WTC11 (cell line): ENCODE measurements around the gene HOXA10. TPM values are rescaled to one million over a fixed set of nuclear protein-coding genes. Genes with fewer than 3 reads are reported as not detected.

Experiments used
- ATF1 ChIP-seq: sonication (generic); formaldehyde crosslinking; IDR thresholded peaks from 2 replicates; pipeline ENCODE4 v1.8.1; 2023; ENCODE audit warnings: mild to moderate bottlenecking, moderate library complexity, missing genetic modification reagents
- JUN ChIP-seq: sonication (generic); formaldehyde crosslinking; IDR thresholded peaks from 2 replicates; pipeline ENCODE4 v1.8.0; 2023; ENCODE audit warnings: mild to moderate bottlenecking, missing genetic modification reagents
- NFE2L1 ChIP-seq: sonication (generic); formaldehyde crosslinking; IDR thresholded peaks from 2 replicates; pipeline ENCODE4 v1.8.1; 2023; ENCODE audit warnings: missing genetic modification reagents
- OVOL2 ChIP-seq: fragments of 250-450 bp; sonication (Bioruptor Pico); IDR thresholded peaks from 2 replicates; pipeline ENCODE4 v1.9.0; 2021; ENCODE audit warnings: mild to moderate bottlenecking, borderline replicate concordance
- SOX15 ChIP-seq: fragments of 250-450 bp; sonication (Bioruptor Pico); IDR thresholded peaks from 2 replicates; pipeline ENCODE4 v1.9.0; 2021; ENCODE audit warnings: mild to moderate bottlenecking
- TEAD1 ChIP-seq: sonication (generic); formaldehyde crosslinking; IDR thresholded peaks from 2 replicates; pipeline ENCODE4 v1.8.0; 2022; ENCODE audit warnings: mild to moderate bottlenecking, missing genetic modification reagents
- TP53 ChIP-seq: sonication (generic); formaldehyde crosslinking; IDR thresholded peaks from 2 replicates; pipeline ENCODE4 v1.8.1; 2023; ENCODE audit warnings: mild to moderate bottlenecking, missing genetic modification reagents
- ZNF232 ChIP-seq: sonication (generic); formaldehyde crosslinking; IDR thresholded peaks from 2 replicates; pipeline ENCODE4 v1.8.0; 2022; ENCODE audit warnings: mild to moderate bottlenecking, missing genetic modification reagents
- ZNF317 ChIP-seq: sonication (generic); formaldehyde crosslinking; IDR thresholded peaks from 2 replicates; pipeline ENCODE4 v1.8.1; 2023; ENCODE audit warnings: low read depth, mild to moderate bottlenecking, moderate library complexity, missing genetic modification reagents, borderline replicate concordance
- total RNA-seq: library from RNA; stranded (reverse); gene quantifications from 3 replicates; pipeline ENCODE4 v1.2.3, GENCODE V29; 2021
- TF ChIP-seq, protein P1 (sequence below): sonication (generic); formaldehyde crosslinking; conservative IDR thresholded peaks from 2 replicates; pipeline ENCODE4 v1.8.1; 2023; ENCODE audit warnings: mild to moderate bottlenecking, low read depth, missing genetic modification reagents, moderate library complexity
- TF ChIP-seq, protein P2 (sequence below): sonication (generic); formaldehyde crosslinking; IDR thresholded peaks from 2 replicates; pipeline ENCODE4 v1.8.1; 2023; ENCODE audit warnings: mild to moderate bottlenecking, moderate library complexity, missing genetic modification reagents
- TF ChIP-seq, protein P3 (sequence below): fragments of 250-450 bp; sonication (Bioruptor Pico); IDR thresholded peaks from 2 replicates; pipeline ENCODE4 v1.9.0; 2021; ENCODE audit warnings: mild to moderate bottlenecking, borderline replicate concordance
- TF ChIP-seq, protein P4 (sequence below): sonication (generic); formaldehyde crosslinking; IDR thresholded peaks from 2 replicates; pipeline ENCODE4 v1.8.1; 2023; ENCODE audit warnings: mild to moderate bottlenecking, missing genetic modification reagents
- TF ChIP-seq, protein P5 (sequence below): sonication (generic); formaldehyde crosslinking; IDR thresholded peaks from 2 replicates; pipeline ENCODE4 v1.8.1; 2023; ENCODE audit warnings: mild to moderate bottlenecking, missing genetic modification reagents, moderate library complexity

The HOXA10 gene
- total RNA-seq, 1 experiment from 2014 or later: 0.07 TPM

DNA sequence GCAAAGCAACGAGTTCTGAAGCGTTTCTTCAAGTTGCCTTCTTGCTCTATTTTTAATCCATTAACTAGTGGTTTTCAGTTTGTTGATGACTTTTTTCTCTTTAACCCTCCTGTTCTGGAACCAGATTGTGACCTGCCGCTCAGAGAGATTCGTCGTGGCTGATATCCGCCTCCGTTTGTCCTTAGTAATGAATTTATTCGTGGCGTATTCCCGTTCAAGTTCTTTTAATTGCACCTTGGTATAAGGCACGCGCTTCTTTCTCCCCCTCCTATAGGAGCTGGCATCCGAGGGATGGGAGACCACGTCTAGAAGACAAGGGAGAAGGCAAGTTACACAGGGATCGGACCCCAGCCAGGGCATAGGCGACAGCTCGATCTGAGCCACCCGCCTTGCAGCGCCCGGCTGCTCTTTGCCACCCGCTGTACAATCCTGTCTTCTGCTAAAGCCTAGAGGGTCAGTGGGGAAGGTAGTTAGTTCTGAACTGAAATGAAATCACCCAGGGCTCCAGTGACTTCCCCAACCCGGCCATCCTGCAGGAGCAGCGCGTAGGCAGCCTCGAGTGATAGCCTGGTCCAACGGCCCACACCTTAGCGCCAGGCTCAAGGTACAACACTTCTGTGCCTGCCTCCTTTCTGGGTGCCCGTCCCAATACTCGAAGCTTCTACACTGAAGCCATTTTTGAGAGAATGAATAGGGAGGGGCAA is 24.2 kb upstream of the HOXA10 start (continued):
- TF ChIP-seq OVOL2 (CRISPR knock-in tag): no peak
- TF ChIP-seq ZNF317 (CRISPR knock-in tag): no peak
- TF ChIP-seq, protein P1, sequence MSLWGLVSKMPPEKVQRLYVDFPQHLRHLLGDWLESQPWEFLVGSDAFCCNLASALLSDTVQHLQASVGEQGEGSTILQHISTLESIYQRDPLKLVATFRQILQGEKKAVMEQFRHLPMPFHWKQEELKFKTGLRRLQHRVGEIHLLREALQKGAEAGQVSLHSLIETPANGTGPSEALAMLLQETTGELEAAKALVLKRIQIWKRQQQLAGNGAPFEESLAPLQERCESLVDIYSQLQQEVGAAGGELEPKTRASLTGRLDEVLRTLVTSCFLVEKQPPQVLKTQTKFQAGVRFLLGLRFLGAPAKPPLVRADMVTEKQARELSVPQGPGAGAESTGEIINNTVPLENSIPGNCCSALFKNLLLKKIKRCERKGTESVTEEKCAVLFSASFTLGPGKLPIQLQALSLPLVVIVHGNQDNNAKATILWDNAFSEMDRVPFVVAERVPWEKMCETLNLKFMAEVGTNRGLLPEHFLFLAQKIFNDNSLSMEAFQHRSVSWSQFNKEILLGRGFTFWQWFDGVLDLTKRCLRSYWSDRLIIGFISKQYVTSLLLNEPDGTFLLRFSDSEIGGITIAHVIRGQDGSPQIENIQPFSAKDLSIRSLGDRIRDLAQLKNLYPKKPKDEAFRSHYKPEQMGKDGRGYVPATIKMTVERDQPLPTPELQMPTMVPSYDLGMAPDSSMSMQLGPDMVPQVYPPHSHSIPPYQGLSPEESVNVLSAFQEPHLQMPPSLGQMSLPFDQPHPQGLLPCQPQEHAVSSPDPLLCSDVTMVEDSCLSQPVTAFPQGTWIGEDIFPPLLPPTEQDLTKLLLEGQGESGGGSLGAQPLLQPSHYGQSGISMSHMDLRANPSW (CRISPR knock-in tag): no peak
- TF ChIP-seq, protein P2, sequence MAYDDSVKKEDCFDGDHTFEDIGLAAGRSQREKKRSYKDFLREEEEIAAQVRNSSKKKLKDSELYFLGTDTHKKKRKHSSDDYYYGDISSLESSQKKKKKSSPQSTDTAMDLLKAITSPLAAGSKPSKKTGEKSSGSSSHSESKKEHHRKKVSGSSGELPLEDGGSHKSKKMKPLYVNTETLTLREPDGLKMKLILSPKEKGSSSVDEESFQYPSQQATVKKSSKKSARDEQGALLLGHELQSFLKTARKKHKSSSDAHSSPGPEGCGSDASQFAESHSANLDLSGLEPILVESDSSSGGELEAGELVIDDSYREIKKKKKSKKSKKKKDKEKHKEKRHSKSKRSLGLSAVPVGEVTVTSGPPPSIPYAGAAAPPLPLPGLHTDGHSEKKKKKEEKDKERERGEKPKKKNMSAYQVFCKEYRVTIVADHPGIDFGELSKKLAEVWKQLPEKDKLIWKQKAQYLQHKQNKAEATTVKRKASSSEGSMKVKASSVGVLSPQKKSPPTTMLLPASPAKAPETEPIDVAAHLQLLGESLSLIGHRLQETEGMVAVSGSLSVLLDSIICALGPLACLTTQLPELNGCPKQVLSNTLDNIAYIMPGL: no peak
- TF ChIP-seq, protein P3, sequence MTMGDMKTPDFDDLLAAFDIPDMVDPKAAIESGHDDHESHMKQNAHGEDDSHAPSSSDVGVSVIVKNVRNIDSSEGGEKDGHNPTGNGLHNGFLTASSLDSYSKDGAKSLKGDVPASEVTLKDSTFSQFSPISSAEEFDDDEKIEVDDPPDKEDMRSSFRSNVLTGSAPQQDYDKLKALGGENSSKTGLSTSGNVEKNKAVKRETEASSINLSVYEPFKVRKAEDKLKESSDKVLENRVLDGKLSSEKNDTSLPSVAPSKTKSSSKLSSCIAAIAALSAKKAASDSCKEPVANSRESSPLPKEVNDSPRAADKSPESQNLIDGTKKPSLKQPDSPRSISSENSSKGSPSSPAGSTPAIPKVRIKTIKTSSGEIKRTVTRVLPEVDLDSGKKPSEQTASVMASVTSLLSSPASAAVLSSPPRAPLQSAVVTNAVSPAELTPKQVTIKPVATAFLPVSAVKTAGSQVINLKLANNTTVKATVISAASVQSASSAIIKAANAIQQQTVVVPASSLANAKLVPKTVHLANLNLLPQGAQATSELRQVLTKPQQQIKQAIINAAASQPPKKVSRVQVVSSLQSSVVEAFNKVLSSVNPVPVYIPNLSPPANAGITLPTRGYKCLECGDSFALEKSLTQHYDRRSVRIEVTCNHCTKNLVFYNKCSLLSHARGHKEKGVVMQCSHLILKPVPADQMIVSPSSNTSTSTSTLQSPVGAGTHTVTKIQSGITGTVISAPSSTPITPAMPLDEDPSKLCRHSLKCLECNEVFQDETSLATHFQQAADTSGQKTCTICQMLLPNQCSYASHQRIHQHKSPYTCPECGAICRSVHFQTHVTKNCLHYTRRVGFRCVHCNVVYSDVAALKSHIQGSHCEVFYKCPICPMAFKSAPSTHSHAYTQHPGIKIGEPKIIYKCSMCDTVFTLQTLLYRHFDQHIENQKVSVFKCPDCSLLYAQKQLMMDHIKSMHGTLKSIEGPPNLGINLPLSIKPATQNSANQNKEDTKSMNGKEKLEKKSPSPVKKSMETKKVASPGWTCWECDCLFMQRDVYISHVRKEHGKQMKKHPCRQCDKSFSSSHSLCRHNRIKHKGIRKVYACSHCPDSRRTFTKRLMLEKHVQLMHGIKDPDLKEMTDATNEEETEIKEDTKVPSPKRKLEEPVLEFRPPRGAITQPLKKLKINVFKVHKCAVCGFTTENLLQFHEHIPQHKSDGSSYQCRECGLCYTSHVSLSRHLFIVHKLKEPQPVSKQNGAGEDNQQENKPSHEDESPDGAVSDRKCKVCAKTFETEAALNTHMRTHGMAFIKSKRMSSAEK: no peak
- no peak for TF ChIP-seq SOX15 (CRISPR knock-in tag)
- TF ChIP-seq TEAD1: no peak
- TF ChIP-seq, protein P4, sequence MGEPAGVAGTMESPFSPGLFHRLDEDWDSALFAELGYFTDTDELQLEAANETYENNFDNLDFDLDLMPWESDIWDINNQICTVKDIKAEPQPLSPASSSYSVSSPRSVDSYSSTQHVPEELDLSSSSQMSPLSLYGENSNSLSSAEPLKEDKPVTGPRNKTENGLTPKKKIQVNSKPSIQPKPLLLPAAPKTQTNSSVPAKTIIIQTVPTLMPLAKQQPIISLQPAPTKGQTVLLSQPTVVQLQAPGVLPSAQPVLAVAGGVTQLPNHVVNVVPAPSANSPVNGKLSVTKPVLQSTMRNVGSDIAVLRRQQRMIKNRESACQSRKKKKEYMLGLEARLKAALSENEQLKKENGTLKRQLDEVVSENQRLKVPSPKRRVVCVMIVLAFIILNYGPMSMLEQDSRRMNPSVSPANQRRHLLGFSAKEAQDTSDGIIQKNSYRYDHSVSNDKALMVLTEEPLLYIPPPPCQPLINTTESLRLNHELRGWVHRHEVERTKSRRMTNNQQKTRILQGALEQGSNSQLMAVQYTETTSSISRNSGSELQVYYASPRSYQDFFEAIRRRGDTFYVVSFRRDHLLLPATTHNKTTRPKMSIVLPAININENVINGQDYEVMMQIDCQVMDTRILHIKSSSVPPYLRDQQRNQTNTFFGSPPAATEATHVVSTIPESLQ: no peak
- no peak for TF ChIP-seq NFE2L1 (CRISPR knock-in tag)
- TF ChIP-seq, protein P5, sequence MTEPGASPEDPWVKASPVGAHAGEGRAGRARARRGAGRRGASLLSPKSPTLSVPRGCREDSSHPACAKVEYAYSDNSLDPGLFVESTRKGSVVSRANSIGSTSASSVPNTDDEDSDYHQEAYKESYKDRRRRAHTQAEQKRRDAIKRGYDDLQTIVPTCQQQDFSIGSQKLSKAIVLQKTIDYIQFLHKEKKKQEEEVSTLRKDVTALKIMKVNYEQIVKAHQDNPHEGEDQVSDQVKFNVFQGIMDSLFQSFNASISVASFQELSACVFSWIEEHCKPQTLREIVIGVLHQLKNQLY: no peak
- no peak for TF ChIP-seq ATF1
- no peak for TF ChIP-seq JUN
- TF ChIP-seq TP53 (CRISPR knock-in tag): no peak
- no peak for TF ChIP-seq ZNF232 (CRISPR knock-in tag)
